ACC112 (cell line): Measurements from ENCODE around the gene USP36.
"Not testable (repeated sequence)": the region's sequence is repeated elsewhere in the genome, so short reads cannot be mapped to it uniquely, and the experiment has no call there.

Source experiments
- H2AFZ ChIP-seq: fragments of 200-600 bp; sonication (generic); one replicate; pipeline ENCODE4 v1.6.0; 2017; ENCODE audit warnings: antibody characterized with exemption, low read length; ENCODE audit not compliant: unreplicated experiment
- H3K27ac ChIP-seq: fragments of 200-600 bp; sonication (generic); 2 replicates; pipeline ENCODE4 v1.5.1; 2014; ENCODE audit warnings: low read depth, mild to moderate bottlenecking, antibody characterized with exemption, low read length, moderate library complexity
- H3K27me3 ChIP-seq: fragments of 200-600 bp; sonication (generic); 2 replicates; pipeline ENCODE4 v1.6.1; 2014; ENCODE audit warnings: mild to moderate bottlenecking, antibody characterized with exemption, low read length, moderate library complexity, mixed read lengths; ENCODE audit not compliant: insufficient read depth
- H3K36me3 ChIP-seq: fragments of 200-600 bp; sonication (generic); 2 replicates; pipeline ENCODE4 v1.6.1; 2016; ENCODE audit warnings: mild to moderate bottlenecking, antibody characterized with exemption, low read length, moderate library complexity, mixed read lengths; ENCODE audit not compliant: insufficient read depth
- H3K4me1 ChIP-seq: fragments of 200-600 bp; sonication (generic); one replicate; pipeline ENCODE4 v1.6.1; 2016; ENCODE audit warnings: low read length, mixed read lengths; ENCODE audit not compliant: insufficient read depth, unreplicated experiment, control insufficient read depth
- H3K4me3 ChIP-seq: fragments of 200-600 bp; sonication (generic); 2 replicates; pipeline ENCODE4 v1.5.1; 2014; ENCODE audit warnings: mild to moderate bottlenecking, low read depth, low read length
- H3K79me2 ChIP-seq: fragments of 200-600 bp; sonication (generic); one replicate; pipeline ENCODE4 v1.6.0; 2016; ENCODE audit warnings: low read length; ENCODE audit not compliant: control insufficient read depth, unreplicated experiment, insufficient read depth

Gene USP36

GRCh38 chr17:78868391-78868790 lies 27.8 kb upstream of the USP36 start:
- peaks cover 23% of the 10 kb centered on the region for H3K4me1 ChIP-seq
- peak overlapping the region; percentile 42 for H3K27ac ChIP-seq
- peaks cover 5% of the 10 kb centered on the region for H3K36me3 ChIP-seq
- no peak overlapping the region for H3K4me3 ChIP-seq
- H3K79me2 ChIP-seq: peaks cover 3% of the 10 kb centered on the region
- H3K27me3 ChIP-seq: no peaks in the 10 kb centered on the region
- no peak overlapping the region for H2AFZ ChIP-seq

DNA sequence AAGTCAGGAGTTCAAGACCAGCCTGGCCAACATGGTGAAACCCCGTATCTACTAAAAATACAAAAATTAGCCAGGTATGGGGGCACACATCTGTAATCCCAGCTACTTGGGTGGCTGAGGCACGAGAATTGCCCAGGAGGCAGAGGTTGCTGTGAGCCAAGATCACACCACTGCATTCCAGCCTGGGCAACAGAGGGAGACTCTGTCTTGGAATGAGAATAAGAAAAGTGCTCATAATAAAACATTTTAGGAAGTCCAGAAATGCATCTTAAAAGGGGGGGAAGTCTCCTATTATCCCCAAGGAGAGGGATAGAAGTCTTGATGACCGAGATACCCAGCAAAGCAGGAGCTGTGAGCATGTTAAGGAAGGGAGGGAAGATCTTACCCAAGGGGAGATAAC lies 26.4 kb upstream of the USP36 start:
- H3K79me2 ChIP-seq, H3K27me3 ChIP-seq, H3K27ac ChIP-seq, H3K36me3 ChIP-seq, H2AFZ ChIP-seq, H3K4me3 ChIP-seq: not testable (repeated sequence)
- peaks cover 29% of the 10 kb centered on the region for H3K4me1 ChIP-seq

DNA sequence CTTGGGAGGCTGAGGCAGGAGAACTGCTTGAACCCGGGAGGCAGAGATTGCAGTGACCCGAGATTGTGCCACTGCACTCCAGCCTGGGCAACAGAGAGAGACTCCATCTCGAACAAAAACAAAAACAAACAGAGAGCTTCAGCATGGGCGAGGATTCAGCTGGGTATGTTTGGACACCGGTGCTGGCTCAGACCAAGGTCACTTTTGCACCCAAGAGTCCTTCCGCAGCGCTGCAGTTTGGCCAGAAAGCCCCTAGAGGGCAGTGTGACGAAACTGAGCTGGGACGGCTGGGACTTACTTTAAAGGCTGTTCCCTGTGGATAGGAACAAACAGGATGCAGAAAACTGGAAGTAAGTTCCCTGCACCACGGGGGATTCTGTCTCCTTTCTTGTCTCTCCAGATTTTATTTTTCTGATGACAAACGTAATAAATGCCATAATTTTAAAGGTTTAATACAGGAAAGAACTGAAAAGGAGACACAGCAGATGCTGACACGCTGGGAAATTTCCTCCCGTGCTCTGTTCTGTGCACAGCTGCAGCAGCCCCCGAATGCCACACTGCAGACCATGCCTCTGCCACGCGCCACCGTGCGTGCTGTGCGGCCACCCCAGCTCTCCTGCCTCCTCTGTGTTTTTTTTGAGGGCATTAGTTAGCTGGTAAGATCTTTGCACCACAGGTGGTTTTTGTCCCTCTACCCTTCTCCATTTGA lies 25.2 kb upstream of the USP36 start:
- H3K4me3 ChIP-seq: peak overlapping the region; percentile 16; the same call in 1 of the 2 replicates
- H3K4me1 ChIP-seq: peaks cover 38% of the 10 kb centered on the region
- peaks cover 4% of the 10 kb centered on the region for H3K36me3 ChIP-seq
- H3K27ac ChIP-seq: no peak overlapping the region
- H3K79me2 ChIP-seq: peaks cover 3% of the 10 kb centered on the region
- no peak overlapping the region for H2AFZ ChIP-seq
- H3K27me3 ChIP-seq: no peaks in the 10 kb centered on the region

- Histone ChIP-seq H3K27ac (no peak overlapping the region), H3K4me3 (no peak overlapping the region), H3K27me3 (no peaks in the 10 kb centered on the region), H3K36me3 (peaks cover 4% of the 10 kb centered on the region), H3K4me1 (peaks cover 38% of the 10 kb centered on the region), H2AFZ (no peak overlapping the region), H3K79me2 (peaks cover 3% of the 10 kb centered on the region)
Measured at GRCh38 chr17:78864117-78864516, 23.5 kb upstream of the USP36 start.

- Histone ChIP-seq H3K79me2 (peaks cover 3% of the 10 kb centered on the region), H2AFZ (no peak overlapping the region), H3K27ac (peak overlapping the region; percentile 95), H3K4me1 (peaks cover 26% of the 10 kb centered on the region), H3K4me3 (peak overlapping the region; percentile 28), H3K36me3 (peaks cover 4% of the 10 kb centered on the region), H3K27me3 (no peaks in the 10 kb centered on the region)
Measured at GRCh38 chr17:78862073-78863023, 21.7 kb upstream of the USP36 start.

- H3K27ac ChIP-seq: peak overlapping the region; percentile 95
- H3K36me3 ChIP-seq: peaks cover 4% of the 10 kb centered on the region
- H3K4me1 ChIP-seq: peaks cover 20% of the 10 kb centered on the region
- no peak overlapping the region for H3K4me3 ChIP-seq
- no peak overlapping the region for H2AFZ ChIP-seq
- no peaks in the 10 kb centered on the region for H3K27me3 ChIP-seq
- H3K79me2 ChIP-seq: peaks cover 3% of the 10 kb centered on the region
Measured at GRCh38 chr17:78861229-78861628, 20.6 kb upstream of the USP36 start.

DNA sequence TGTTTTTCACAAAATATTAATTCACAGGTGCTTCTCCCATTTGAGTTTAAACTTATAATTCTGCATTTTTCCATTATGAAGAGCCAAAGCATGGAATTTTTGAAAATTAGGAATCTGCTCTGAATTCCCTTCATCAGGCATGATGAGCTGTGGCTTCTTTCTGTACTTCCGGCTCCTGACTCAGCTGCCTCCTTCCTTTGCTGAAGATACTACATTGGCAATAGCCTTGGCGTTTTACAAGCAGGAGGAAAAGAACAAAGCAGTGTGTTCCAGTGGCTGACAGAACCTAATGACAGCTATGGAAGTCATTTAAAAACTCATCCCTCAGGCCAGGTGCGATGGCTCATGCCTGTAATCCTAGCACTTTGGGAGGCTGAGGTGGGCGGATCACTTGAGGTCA lies 18.4 kb upstream of the USP36 start:
- Histone ChIP-seq H3K4me1 (peaks cover 15% of the 10 kb centered on the region), H3K36me3 (peaks cover 4% of the 10 kb centered on the region), H3K79me2 (no peaks in the 10 kb centered on the region)

GRCh38 chr17:78857266-78857665 lies 16.7 kb upstream of the USP36 start:
- H3K4me3 ChIP-seq: no peak overlapping the region
- no peaks in the 10 kb centered on the region for H3K79me2 ChIP-seq
- H2AFZ ChIP-seq: no peak overlapping the region
- peaks cover 9% of the 10 kb centered on the region for H3K4me1 ChIP-seq
- no peak overlapping the region for H3K27ac ChIP-seq
- H3K27me3 ChIP-seq: no peaks in the 10 kb centered on the region
- H3K36me3 ChIP-seq: no peaks in the 10 kb centered on the region

More for the DNA sequence above, 18.4 kb upstream of the USP36 start:
- no peaks in the 10 kb centered on the region for H3K27me3 ChIP-seq
- no peak overlapping the region for H3K4me3 ChIP-seq
- H2AFZ ChIP-seq: no peak overlapping the region
- H3K27ac ChIP-seq: no peak overlapping the region

DNA sequence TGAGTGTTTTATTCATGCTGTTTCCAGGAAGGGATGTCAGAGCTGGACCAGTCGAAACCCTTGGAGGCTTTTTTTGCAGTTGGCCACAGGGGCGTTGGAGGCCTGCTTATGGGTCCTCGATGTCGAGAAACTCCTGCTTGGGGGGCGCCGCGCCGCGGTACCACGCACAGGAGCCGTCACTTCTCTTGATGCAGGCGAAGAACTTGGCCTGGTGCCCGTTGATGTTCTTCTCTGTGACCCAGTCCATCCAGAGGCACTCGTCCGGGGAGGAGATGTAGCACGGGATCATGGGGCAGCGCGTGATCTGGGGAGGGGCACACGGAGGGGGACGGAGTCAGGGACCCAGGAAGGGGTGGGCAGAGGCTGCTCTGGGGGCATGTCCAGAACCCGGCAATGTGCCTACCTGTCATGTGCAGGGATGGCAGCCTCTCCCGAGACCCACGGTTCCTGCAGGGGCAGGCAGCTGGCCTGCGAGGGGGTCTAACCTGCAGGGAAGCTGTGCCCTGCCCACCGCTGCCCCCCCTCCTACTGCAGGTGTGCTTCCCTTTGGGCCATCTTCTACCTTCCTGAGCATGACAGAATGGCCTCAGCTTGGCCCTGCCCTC lies 15.0 kb upstream of the USP36 start:
- Histone ChIP-seq H3K27ac (no peak overlapping the region), H3K79me2 (no peaks in the 10 kb centered on the region), H3K36me3 (no peaks in the 10 kb centered on the region), H2AFZ (no peak overlapping the region), H3K27me3 (no peaks in the 10 kb centered on the region), H3K4me3 (no peak overlapping the region), H3K4me1 (no peaks in the 10 kb centered on the region)

DNA sequence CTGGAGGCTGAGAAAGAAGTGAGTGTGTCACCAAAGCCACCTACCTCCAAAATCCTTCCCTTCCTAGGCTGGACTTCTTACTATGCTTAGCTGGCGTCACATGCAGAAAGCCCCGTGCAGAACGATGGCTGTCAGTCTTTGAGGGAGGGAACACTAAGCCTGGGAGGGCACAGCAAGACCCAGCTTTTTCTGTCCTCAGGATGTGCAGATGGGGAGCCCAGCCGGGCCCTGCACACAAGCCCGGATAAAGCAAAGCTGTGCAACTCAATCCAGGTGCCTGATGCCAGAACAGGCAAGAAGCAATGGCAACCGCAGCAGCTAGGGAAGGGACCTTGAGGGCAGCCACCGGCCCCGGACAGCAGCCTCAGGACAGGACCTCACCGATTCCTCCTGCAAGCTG lies 13.9 kb upstream of the USP36 start:
- H3K4me3 ChIP-seq: no peak overlapping the region
- no peak overlapping the region for H2AFZ ChIP-seq
- H3K27ac ChIP-seq: no peak overlapping the region
- H3K36me3 ChIP-seq: no peaks in the 10 kb centered on the region
- no peaks in the 10 kb centered on the region for H3K27me3 ChIP-seq
- H3K4me1 ChIP-seq: no peaks in the 10 kb centered on the region
- H3K79me2 ChIP-seq: no peaks in the 10 kb centered on the region
